GM12872 (cell line): ENCODE data around the gene HS6ST3.

Experiments
- TF ChIP-seq, protein P1 (sequence below): IDR thresholded peaks from 3 replicates; pipeline ENCODE4 v1.5.1; 2011; ENCODE audit warnings: low read depth, mild to moderate bottlenecking, low read length, moderate library complexity; ENCODE audit not compliant: insufficient read depth

The HS6ST3 gene

DNA sequence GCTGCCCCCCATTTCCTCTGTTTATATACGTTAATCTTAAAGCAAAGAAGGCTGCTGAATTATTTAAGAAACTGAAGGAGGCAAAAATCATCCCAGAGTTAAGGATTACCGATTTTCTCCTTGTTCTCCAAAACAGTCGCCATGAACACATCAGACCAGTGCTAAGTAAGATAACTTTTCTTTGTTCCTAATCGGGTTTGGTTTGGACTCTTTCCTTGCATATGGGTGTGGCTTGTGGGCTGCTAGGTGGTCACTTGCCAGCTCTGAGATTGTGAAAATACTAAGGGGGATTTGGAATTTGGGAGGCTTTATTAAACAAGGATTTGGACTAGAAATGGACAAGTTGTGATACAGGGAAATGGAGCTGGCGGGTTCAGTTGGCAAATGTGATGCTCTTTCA lies 692.3 kb downstream of the HS6ST3 start:
- TF ChIP-seq, protein P1, sequence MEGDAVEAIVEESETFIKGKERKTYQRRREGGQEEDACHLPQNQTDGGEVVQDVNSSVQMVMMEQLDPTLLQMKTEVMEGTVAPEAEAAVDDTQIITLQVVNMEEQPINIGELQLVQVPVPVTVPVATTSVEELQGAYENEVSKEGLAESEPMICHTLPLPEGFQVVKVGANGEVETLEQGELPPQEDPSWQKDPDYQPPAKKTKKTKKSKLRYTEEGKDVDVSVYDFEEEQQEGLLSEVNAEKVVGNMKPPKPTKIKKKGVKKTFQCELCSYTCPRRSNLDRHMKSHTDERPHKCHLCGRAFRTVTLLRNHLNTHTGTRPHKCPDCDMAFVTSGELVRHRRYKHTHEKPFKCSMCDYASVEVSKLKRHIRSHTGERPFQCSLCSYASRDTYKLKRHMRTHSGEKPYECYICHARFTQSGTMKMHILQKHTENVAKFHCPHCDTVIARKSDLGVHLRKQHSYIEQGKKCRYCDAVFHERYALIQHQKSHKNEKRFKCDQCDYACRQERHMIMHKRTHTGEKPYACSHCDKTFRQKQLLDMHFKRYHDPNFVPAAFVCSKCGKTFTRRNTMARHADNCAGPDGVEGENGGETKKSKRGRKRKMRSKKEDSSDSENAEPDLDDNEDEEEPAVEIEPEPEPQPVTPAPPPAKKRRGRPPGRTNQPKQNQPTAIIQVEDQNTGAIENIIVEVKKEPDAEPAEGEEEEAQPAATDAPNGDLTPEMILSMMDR: no peak

DNA sequence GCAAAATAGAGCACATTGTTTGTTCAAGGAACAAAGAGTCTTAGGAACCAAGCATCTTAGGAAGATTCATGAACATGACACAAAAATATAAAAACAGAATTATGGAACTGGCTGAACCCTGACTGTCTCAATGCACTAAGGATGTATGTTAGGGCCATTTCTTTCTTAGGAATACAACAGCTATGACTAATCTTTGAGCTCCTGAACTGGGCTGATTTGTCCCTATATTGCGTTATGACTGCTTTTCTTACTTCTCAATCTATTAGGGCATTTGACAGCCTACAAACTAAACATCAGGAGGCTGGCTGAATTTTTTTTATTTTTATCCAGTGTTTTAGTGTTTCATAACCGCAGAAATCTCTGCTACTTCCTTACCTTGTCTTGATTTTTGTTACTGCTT lies 693.1 kb downstream of the HS6ST3 start:
- TF ChIP-seq, protein P1: no peak

DNA sequence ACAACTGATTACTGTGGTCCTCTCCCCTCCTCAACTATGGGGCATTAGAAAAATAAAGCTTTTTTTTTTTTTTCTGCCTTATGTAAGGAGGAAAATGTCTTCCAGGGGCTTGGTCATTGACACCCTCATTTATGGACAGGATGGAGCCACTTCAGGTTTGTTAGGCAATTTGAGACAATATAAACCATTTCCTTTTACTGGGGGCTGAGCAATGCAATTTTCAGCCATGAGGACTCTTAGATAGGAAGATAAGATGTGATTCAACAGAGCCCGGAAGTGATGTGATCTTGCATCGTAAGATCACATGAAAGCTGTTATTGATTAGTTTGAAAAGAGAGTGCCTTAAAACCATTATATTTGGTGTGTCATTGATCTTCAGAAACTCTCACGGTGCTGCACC lies 693.6 kb downstream of the HS6ST3 start:
- TF ChIP-seq, protein P1: no peak

DNA sequence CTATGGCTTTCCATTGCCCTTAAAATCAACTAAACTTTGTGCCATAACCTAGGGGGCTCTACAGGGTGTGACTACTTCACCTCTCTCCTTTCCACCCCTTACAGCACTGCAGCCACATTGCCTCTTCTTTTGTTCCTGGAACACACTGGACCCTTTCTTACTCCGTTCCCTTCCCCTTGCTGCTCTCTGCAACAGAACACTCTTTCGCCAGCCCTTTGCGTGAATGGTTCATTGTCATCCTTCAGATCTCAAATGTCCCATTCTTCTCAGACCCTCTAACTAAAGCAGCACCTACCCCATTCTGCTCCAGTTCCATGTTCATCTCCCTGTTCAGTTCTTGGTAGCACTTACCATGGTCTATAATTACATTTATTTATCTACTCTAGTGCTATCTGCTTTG lies 696.1 kb downstream of the HS6ST3 start:
- TF ChIP-seq, protein P1: no peak

DNA sequence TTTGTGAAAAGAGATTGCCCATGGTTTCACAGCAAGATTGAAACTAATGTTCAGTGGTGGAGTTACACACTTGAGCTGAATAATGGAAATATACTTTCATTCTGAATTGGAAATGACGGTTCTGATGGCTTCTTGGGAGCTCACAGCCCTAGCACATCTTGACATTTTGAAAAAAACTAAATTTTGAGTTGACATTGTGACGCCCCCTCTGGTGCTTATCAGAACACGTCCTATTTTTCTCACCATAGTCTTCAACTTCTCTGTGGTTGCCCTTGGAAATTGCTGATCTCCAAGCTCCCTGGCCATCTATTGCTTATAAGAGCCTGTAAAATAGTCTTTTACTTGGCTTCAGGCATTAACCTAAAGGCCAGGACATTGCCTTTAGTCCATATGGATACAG lies 702.3 kb downstream of the HS6ST3 start:
- TF ChIP-seq, protein P1: no peak

DNA sequence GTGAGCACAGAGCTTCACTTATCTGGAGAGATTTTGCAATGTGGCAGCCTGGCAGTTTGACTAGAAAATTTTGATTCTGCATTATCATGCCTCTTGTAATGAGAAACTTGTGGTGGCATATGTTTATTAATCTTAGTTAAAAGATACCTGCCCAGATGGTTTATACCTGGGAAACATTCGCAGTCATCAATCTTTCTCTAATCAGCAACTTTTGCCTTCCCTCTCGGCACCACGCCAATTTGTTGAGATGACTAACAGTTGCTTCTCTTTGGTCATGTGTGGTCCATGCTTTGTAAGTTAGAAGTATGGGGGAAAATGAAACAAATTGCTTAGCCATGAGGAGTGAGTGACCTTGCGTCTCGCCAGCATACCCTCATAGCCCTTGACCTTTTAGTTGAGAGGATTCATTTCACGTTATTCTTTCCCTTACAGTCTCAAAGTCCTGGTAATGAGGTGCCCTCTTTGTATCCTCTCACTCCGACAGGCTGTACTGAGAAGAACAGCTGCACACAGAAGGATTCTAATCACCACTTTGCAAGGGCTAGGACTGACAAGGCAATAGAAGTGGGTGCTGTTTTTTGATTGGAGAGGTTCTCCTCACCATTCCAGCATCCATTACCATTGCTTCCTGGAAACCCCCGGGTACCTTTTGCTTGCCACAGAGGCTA lies 703.0 kb downstream of the HS6ST3 start:
- TF ChIP-seq, protein P1: no peak

DNA sequence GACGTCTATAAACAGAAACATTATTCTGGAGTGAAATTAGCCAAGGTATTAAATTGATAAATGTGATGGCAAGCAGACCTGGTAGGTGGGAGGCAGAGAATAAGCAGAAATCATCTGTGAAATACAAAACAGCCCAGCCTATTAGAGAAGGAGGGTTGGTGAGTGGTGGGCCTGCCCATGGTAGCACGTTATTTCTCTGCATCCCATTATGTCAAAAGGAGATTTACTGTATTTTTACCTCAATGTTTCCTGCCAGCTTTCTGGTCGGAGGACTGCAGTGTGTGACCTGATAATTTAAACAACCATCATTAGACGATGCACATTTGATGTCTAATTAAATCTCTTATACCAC lies 703.5 kb downstream of the HS6ST3 start:
- TF ChIP-seq, protein P1: no peak
